HCT116 (cell line): ENCODE measurements around the gene COL23A1. TPM values are rescaled to one million over a fixed set of nuclear protein-coding genes. Genes with fewer than 3 reads are reported as not detected.

ENCODE experiments used
- ATAC-seq: fragments of 200-7000 bp; cut with Tn5 transposase; 2 replicates; pipeline ENCODE4 v1.9.1; 2020; ENCODE audit warnings: mild to moderate bottlenecking, moderate library complexity
- BruUV-seq: library from RNA; stranded (reverse); fragments of 400-500 nt; replicated peaks from 2 replicates; lab custom pipeline; 2021; lab: Mats Ljungman, UMichigan
- CTCF ChIA-PET: fragments of 300-600 bp; sonication (Branson Sonifier 250); formaldehyde crosslinking; loops from one replicate; lab custom pipeline; 2021; ENCODE audit warnings: antibody characterized with exemption; lab: Charles Lee
- POLR2A ChIA-PET: fragments of 300-600, 350-600 bp; sonication (Branson Sonifier 250); formaldehyde crosslinking; loops from one replicate; lab custom pipeline; 2021; ENCODE audit warnings: antibody characterized with exemption; lab: Charles Lee
- RAD21 ChIA-PET, 2 experiments: fragments of 300-600 bp; sonication (Branson Sonifier 250); formaldehyde crosslinking; loops; one replicate each; lab custom pipeline; 2023; ENCODE audit warnings: low total read pairs in 2 of 2; ENCODE audit not compliant: uncharacterized antibody in 2 of 2, unreplicated experiment in 2 of 2, low non-redundant PET in 1 of 2; lab: Charles Lee
- DNase-seq: peaks from one replicate; pipeline ENCODE4 v3.0.0-alpha.2; 2010; ENCODE audit warnings: low read depth, low spot score
- H2AFZ ChIP-seq: fragments of 200-600 bp; shearing (Covaris generic), sonication (generic); 2 replicates; pipeline ENCODE4 v1.6.1; 2017; ENCODE audit warnings: low read depth, mixed run types, mixed read lengths, antibody characterized with exemption, low read length; ENCODE audit not compliant: poor library complexity, severe bottlenecking
- H3K27ac ChIP-seq: 2 replicates; pipeline ENCODE4 v1.5.1; 2012; ENCODE audit warnings: low read depth, low read length
- H3K27me3 ChIP-seq: fragments of 200-600 bp; sonication (generic); 2 replicates; pipeline ENCODE4 v1.6.1; 2016; ENCODE audit warnings: mixed run types, low read length, mixed read lengths; ENCODE audit not compliant: insufficient read depth
- H3K36me3 ChIP-seq, 2 experiments: fragments of 200-500 bp in 1 of 2; fragments of 200-600 bp in 1 of 2; sonication (Bioruptor generic) in 1 of 2; sonication (generic) in 1 of 2; 2 replicates each; pipeline versions ENCODE4 v1.5.1 to v1.6.1; 2014 to 2016; ENCODE audit warnings: low read length in 2 of 2, inconsistent platforms in 1 of 2, mixed read lengths in 1 of 2, mixed run types in 1 of 2; ENCODE audit not compliant: insufficient read depth in 2 of 2, control insufficient read depth in 1 of 2
- H3K4me1 ChIP-seq, 2 experiments: fragments of 200-600 bp in 1 of 2; sonication (generic) in 1 of 2; 2 replicates each; pipeline versions ENCODE4 v1.5.1 to v1.6.1; 2012 to 2017; ENCODE audit warnings: low read length in 2 of 2, inconsistent platforms in 1 of 2, mild to moderate bottlenecking in 1 of 2, mixed read lengths in 1 of 2, mixed run types in 1 of 2, moderate library complexity in 1 of 2; ENCODE audit not compliant: insufficient read depth in 2 of 2, control insufficient read depth in 1 of 2
- H3K4me2 ChIP-seq: fragments of 200-600 bp; sonication (generic); 2 replicates; pipeline ENCODE4 v1.6.1; 2017; ENCODE audit warnings: mixed run types, low read length, mixed read lengths
- H3K4me3 ChIP-seq, 2 experiments: fragments of 200-600 bp in 1 of 2; sonication (generic) in 1 of 2; replicated peaks in 1 of 2; 2 replicates each; pipeline ENCODE4 v1.5.1; 2011 to 2016; ENCODE audit warnings: low read length in 2 of 2, control low read depth in 1 of 2, low read depth in 1 of 2, mild to moderate bottlenecking in 1 of 2, mixed read lengths in 1 of 2, mixed run types in 1 of 2
- H3K79me2 ChIP-seq: fragments of 200-600 bp; sonication (generic); 2 replicates; pipeline ENCODE4 v1.6.1; 2017; ENCODE audit warnings: mild to moderate bottlenecking, mixed run types, low read length, moderate library complexity, mixed read lengths; ENCODE audit not compliant: insufficient read depth
- H3K9ac ChIP-seq: fragments of 200-600 bp; sonication (generic); 2 replicates; pipeline ENCODE4 v1.6.1; 2016; ENCODE audit warnings: low read length, mixed read lengths
- H3K9me2 ChIP-seq: fragments of 200-600 bp; sonication (generic), shearing (Covaris generic); 2 replicates; pipeline ENCODE4 v1.6.1; 2017; ENCODE audit warnings: mixed run types, mild to moderate bottlenecking, moderate library complexity; ENCODE audit not compliant: insufficient read depth
- H3K9me3 ChIP-seq, 2 experiments: fragments of 200-500 bp in 1 of 2; fragments of 200-600 bp in 1 of 2; sonication (Bioruptor generic) in 1 of 2; sonication (generic) in 1 of 2; 2 replicates each; pipeline ENCODE4 v1.6.1; 2014 to 2017; ENCODE audit warnings: low read length in 2 of 2, mixed read lengths in 2 of 2, inconsistent platforms in 1 of 2, low read depth in 1 of 2, mild to moderate bottlenecking in 1 of 2, mixed run types in 1 of 2, moderate library complexity in 1 of 2; ENCODE audit not compliant: control insufficient read depth in 1 of 2, insufficient read depth in 1 of 2
- H4K20me1 ChIP-seq: fragments of 200-600 bp; sonication (generic), shearing (Covaris generic); 2 replicates; pipeline ENCODE4 v1.6.1; 2017; ENCODE audit warnings: mixed run types, mild to moderate bottlenecking, moderate library complexity; ENCODE audit not compliant: insufficient read depth
- ATF3 ChIP-seq: IDR thresholded peaks from 2 replicates; pipeline ENCODE4 v1.6.1; 2012
- CBX3 ChIP-seq: IDR thresholded peaks from 2 replicates; pipeline ENCODE4 v1.6.1; 2012; ENCODE audit warnings: low read depth
- CEBPB ChIP-seq: IDR thresholded peaks from 2 replicates; pipeline ENCODE4 v1.6.1; 2012; ENCODE audit warnings: low read depth
- EGR1 ChIP-seq: IDR thresholded peaks from 2 replicates; pipeline ENCODE4 v1.6.1; 2012; ENCODE audit warnings: low read depth
- ELF1 ChIP-seq: IDR thresholded peaks from 2 replicates; pipeline ENCODE4 v1.6.1; 2012; ENCODE audit warnings: low read depth, borderline replicate concordance
- EZH2 ChIP-seq: fragments of 200-600 bp; sonication (generic); IDR thresholded peaks from 2 replicates; pipeline ENCODE4 v1.6.1; 2017; ENCODE audit warnings: antibody characterized with exemption, mixed run types
- EZH2phosphoT487 ChIP-seq: fragments of 200-600 bp; IDR thresholded peaks from 2 replicates; pipeline ENCODE4 v1.6.1; 2018; ENCODE audit warnings: antibody characterized with exemption, borderline replicate concordance
- JUND ChIP-seq: IDR thresholded peaks from 2 replicates; pipeline ENCODE4 v1.6.1; 2012
- POLR2A ChIP-seq: IDR thresholded peaks from 2 replicates; pipeline ENCODE4 v1.7.0; 2011; ENCODE audit warnings: borderline replicate concordance; ENCODE audit not compliant: insufficient read depth, insufficient read length; ENCODE audit errors: extremely low read depth
- POLR2AphosphoS5 ChIP-seq: IDR thresholded peaks from 2 replicates; pipeline ENCODE4 v1.6.1; 2011; ENCODE audit warnings: mild to moderate bottlenecking, low read depth, low read length, moderate library complexity
- SIN3A ChIP-seq: IDR thresholded peaks from 2 replicates; pipeline ENCODE4 v1.6.1; 2012; ENCODE audit warnings: low read depth
- TCF7L2 ChIP-seq: IDR thresholded peaks from 2 replicates; pipeline ENCODE4 v1.7.0; 2011; ENCODE audit warnings: borderline replicate concordance, inconsistent platforms; ENCODE audit not compliant: insufficient read depth, insufficient read length; ENCODE audit errors: extremely low read depth
- ZBTB33 ChIP-seq: IDR thresholded peaks from 2 replicates; pipeline ENCODE4 v1.6.1; 2011; ENCODE audit warnings: mild to moderate bottlenecking, low read length, moderate library complexity; ENCODE audit not compliant: insufficient replicate concordance; ENCODE audit errors: extremely low read depth
- ZFX ChIP-seq: fragments of 450-650 bp; IDR thresholded peaks from 2 replicates; pipeline ENCODE4 v1.6.1; 2017
- ZNF274 ChIP-seq: fragments of 200-500 bp; sonication (Bioruptor generic); IDR thresholded peaks from 2 replicates; pipeline ENCODE4 v1.6.1; 2014; ENCODE audit warnings: mild to moderate bottlenecking, low read depth, low read length, inconsistent platforms
- intact Hi-C: fragments of 100-400 bp; cut with micrococcal nuclease; formaldehyde crosslinking; loops from 2 replicates; pipeline ENCODE4 v1.10.0; 2022
- total RNA-seq: library from RNA; stranded (reverse); gene quantifications from one replicate; pipeline ENCODE4 v1.2.1, GENCODE V29; 2021; ENCODE audit not compliant: unreplicated experiment

COL23A1 gene
- total RNA-seq, 1 experiment from 2014 or later: not detected

GRCh38 chr5:178540526-178540925, 49.7 kb downstream of the COL23A1 start:
- intact Hi-C loops: no loop called here
- ATAC-seq: no peak
- H3K9ac ChIP-seq: no peak overlapping the region
- no peaks in the 10 kb centered on the region for H4K20me1 ChIP-seq
- no peaks in the 10 kb centered on the region for H3K27me3 ChIP-seq
- POLR2A ChIA-PET: no interaction called here
- no peaks in the 10 kb centered on the region for H3K4me1 ChIP-seq
- RAD21 ChIA-PET: no interaction called here
- no peak overlapping the region for H3K4me2 ChIP-seq
- H3K9me3 ChIP-seq: no peaks in the 10 kb centered on the region
- CTCF ChIA-PET: no interaction called here
- no peaks in the 10 kb centered on the region for H3K36me3 ChIP-seq
- no peak overlapping the region for H2AFZ ChIP-seq
- H3K9me2 ChIP-seq: no peaks in the 10 kb centered on the region
- DNase-seq: no peak
- no peaks in the 10 kb centered on the region for H3K79me2 ChIP-seq
- no peak overlapping the region for H3K4me3 ChIP-seq
- H3K27ac ChIP-seq: no peak overlapping the region
- TF ChIP-seq POLR2A: no peak
- TF ChIP-seq JUND: no peak
- no peak for TF ChIP-seq CBX3
- TF ChIP-seq TCF7L2: no peak
- TF ChIP-seq ELF1: no peak
- TF ChIP-seq POLR2AphosphoS5: no peak
- TF ChIP-seq EGR1: no peak
- TF ChIP-seq ZBTB33: no peak
- no peak for TF ChIP-seq EZH2
- no peak for TF ChIP-seq SIN3A
- no peak for TF ChIP-seq ATF3
- TF ChIP-seq EZH2phosphoT487: no peak
- no peak for TF ChIP-seq ZNF274
- no peak for TF ChIP-seq CEBPB
- no peak for TF ChIP-seq ZFX
- TF ChIP-seq, all 23 proteins: peak for 0
- no TSS peak for BruUV-seq
